ENCODE data around the gene LSM11.

The LSM11 gene

DNA sequence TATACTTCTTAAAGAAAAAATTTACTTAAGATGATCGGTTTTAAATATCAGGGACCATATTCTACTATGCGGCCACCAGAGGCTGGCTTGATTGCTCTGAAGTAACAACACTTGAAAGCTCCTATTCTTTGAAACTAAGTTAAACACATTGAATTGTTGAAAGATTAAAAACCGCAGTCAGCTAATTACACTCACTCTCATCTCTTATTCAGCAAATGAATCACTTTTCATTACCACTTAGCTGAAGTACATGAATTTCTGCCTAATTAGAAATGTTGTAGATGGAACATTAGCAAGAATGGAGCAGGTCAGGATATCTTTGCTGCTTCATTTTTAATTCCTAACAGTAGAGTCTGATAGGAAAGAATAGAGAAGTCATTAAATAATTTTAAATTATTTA, 42.3 kb downstream of the LSM11 start:
- no peak for DNase-seq (ENCODE audit: low spot score in 2 of 2)
- peaks cover 62% of the 10 kb centered on the region for H3K36me3 Mint-ChIP-seq
- no peaks in the 10 kb centered on the region for H3K9me3 Mint-ChIP-seq
- H3K4me1 Mint-ChIP-seq, result no peaks in the 10 kb centered on the region
- no peak overlapping the region for H3K27ac Mint-ChIP-seq
- no peak for ATAC-seq
- H3K4me3 Mint-ChIP-seq, result no peak overlapping the region

DNA sequence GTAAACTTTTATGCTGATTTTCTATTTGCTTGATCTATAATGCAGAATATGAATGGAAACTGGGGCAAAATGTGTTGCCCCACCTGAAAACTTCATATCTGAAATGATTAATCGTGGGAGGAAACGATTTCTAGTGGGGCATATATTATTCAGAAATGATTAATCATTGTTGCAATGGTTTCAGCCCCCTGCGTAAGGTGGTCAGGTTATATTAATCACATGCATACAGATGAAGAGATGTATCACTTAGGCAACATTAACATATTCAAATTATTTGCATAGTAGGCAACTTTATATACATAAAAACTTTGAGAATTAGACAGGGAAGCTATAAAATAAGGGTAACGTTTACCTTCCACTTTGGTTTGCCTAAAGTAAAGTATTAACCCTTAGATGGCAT, 49.8 kb downstream of the LSM11 start:
- H3K27ac Mint-ChIP-seq, result peak overlapping the region; percentile 48
- peaks cover 14% of the 10 kb centered on the region for H3K4me1 Mint-ChIP-seq
- H3K36me3 Mint-ChIP-seq, result peaks cover 87% of the 10 kb centered on the region
- DNase-seq (ENCODE audit: low spot score in 2 of 2) (no peak), ATAC-seq (peak; percentile 94)
- no peak overlapping the region for H3K4me3 Mint-ChIP-seq
- no peaks in the 10 kb centered on the region for H3K9me3 Mint-ChIP-seq

DNA sequence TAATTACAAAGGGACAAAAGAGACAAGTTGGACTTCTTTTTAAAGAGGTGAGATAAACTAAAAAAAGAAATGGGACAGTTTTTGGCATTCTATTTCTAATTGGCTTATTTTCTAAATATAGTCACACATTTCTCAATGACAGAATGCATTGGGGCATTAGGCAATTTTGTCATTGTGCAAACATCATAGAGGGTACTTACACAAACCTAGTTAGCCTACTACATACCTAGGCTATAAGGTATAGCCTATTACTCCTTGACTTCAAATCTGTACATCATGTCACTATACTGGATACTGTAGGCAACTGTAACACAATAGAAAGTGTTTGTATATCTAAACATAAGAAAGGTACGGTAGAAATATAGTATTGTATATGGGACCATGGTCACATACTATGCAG, 56.1 kb downstream of the LSM11 start:
- Mint-ChIP-seq H3K4me1 (no peaks in the 10 kb centered on the region), H3K9me3 (no peaks in the 10 kb centered on the region), H3K36me3 (peaks cover 70% of the 10 kb centered on the region), H3K27ac (no peak overlapping the region), H3K4me3 (no peak overlapping the region)
- ATAC-seq (no peak), DNase-seq (ENCODE audit: low spot score in 2 of 2) (no peak)

DNA sequence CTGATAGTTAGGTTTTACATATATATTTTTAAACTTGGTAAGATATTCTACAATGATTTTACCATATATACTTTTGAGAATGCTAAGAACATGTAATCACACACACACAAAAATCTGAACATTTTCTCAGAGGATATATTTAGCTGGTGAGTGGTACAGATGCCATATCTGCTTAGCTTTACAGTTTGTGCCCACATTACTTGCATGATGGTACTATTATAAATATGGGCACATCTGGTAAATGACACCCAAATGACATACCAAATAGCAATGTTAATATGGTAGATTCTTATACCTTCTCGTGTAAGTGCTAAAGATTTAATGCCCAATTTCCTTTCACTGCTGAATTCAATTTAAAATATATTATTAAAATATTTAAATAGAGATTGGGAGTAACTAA, 56.6 kb downstream of the LSM11 start:
- peaks cover 72% of the 10 kb centered on the region for H3K36me3 Mint-ChIP-seq

DNA sequence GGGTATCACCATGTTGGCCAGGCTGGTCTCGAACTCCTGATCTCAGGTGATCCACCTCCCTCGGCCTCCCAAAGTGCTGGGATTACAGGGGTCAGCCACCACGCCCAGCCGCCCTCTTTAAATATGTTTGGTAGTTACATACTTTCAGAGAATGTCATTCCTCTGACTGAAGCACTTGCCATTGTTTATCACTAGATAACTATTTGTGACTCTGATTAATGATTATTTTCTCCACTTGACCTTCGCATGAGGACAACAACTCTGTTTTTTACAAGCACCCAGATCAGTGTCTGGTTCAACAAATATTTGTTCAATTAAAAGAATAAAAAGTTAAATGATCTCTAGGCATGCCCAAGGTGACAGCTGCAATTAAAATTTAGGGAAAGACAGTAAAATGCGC, 59.2 kb downstream of the LSM11 start:
- Mint-ChIP-seq H3K4me1 (no peaks in the 10 kb centered on the region), H3K9me3 (no peaks in the 10 kb centered on the region), H3K36me3 (peaks cover 76% of the 10 kb centered on the region), H3K4me3 (no peak overlapping the region), H3K27ac (no peak overlapping the region)
- DNase-seq (ENCODE audit: low spot score in 2 of 2) (no peak), ATAC-seq (no peak)

More for the DNA sequence above, 56.6 kb downstream of the LSM11 start:
- Mint-ChIP-seq H3K4me3 (no peak overlapping the region), H3K4me1 (no peaks in the 10 kb centered on the region), H3K9me3 (no peaks in the 10 kb centered on the region), H3K27ac (no peak overlapping the region)
- no peak for ATAC-seq
- no peak for DNase-seq (ENCODE audit: low spot score in 2 of 2)

DNA sequence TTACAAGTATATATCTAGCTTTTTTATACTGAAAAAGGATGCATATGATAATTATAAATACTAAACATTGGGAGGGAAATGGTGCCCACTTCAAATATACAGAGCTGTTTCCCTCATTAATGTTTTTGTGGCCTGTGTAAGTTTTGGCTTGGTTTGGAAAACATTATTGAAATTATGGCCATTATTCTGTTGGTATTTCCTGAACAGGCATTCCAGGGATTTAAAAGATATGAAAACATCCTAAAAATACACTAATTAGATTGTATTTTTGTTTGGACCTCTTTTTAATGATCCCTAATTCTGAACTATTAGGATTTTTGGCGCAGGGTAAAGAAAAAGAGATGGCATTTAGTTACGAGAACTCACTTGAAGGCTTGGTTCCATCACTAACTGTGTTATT, 64.5 kb downstream of the LSM11 start:
- Mint-ChIP-seq H3K36me3 (peaks cover 95% of the 10 kb centered on the region), H3K27ac (no peak overlapping the region), H3K4me1 (no peaks in the 10 kb centered on the region), H3K9me3 (no peaks in the 10 kb centered on the region), H3K4me3 (no peak overlapping the region)
- DNase-seq (ENCODE audit: low spot score in 2 of 2) (no peak), ATAC-seq (no peak)

All from stimulated activated effector memory CD8-positive, alpha-beta T cell treated with anti-CD3 and anti-CD28 coated beads, Interleukin-12 subunit alpha, Interleukin-12 subunit beta, amount 100 ng/mL, for 72 hours (primary cell).